HL-60 (cell line): ENCODE measurements around the gene COX6B2.

Experiments
- DNase-seq, 2 experiments: peaks; one replicate each; pipeline ENCODE4 v3.0.0-alpha.2; 2010 to 2020; ENCODE audit warnings: low read depth in 1 of 2, low spot score in 1 of 2
- H3K27ac ChIP-seq: fragments of 250-450 bp; sonication (Bioruptor Pico); replicated peaks from 2 replicates; pipeline ENCODE4 v1.5.1; 2020; ENCODE audit warnings: mild to moderate bottlenecking, moderate library complexity
- H3K27me3 ChIP-seq: fragments of 250-450 bp; sonication (Bioruptor Pico); 2 replicates; pipeline ENCODE4 v1.5.1; 2021; ENCODE audit warnings: mild to moderate bottlenecking, moderate library complexity; ENCODE audit not compliant: insufficient read depth, poor library complexity, severe bottlenecking
- H3K4me3 ChIP-seq: replicated peaks from 2 replicates; pipeline ENCODE4 v1.5.1; 2011; ENCODE audit warnings: mild to moderate bottlenecking, control low read depth, low read length; ENCODE audit not compliant: insufficient read depth
- CTCF ChIP-seq: IDR thresholded peaks from one replicate; pipeline ENCODE4 v1.5.1; 2011; ENCODE audit warnings: low read length, control low read depth, inconsistent platforms; ENCODE audit not compliant: insufficient read depth
- GABPA ChIP-seq: IDR thresholded peaks from 2 replicates; pipeline ENCODE4 v1.6.1; 2012; ENCODE audit warnings: low read depth
- POLR2AphosphoS5 ChIP-seq: IDR thresholded peaks from 2 replicates; pipeline ENCODE4 v1.6.1; 2012; ENCODE audit warnings: low read depth
- SPI1 ChIP-seq: IDR thresholded peaks from 2 replicates; pipeline ENCODE4 v1.6.1; 2012; ENCODE audit warnings: low read depth, mild to moderate bottlenecking, borderline replicate concordance
- TF ChIP-seq, protein P1 (sequence below): IDR thresholded peaks from 2 replicates; pipeline ENCODE4 v1.6.1; 2012; ENCODE audit warnings: low read depth; ENCODE audit not compliant: insufficient replicate concordance

Gene COX6B2

GRCh38 chr19:55308281-55308680, 46.2 kb downstream of the COX6B2 start:
- DNase-seq = no peak
- no peak overlapping the region for H3K27ac ChIP-seq
- no peaks in the 10 kb centered on the region for H3K27me3 ChIP-seq
- TF ChIP-seq CTCF (no peak), GABPA (no peak), SPI1 (no peak), POLR2AphosphoS5 (no peak)
- TF ChIP-seq, protein P1, sequence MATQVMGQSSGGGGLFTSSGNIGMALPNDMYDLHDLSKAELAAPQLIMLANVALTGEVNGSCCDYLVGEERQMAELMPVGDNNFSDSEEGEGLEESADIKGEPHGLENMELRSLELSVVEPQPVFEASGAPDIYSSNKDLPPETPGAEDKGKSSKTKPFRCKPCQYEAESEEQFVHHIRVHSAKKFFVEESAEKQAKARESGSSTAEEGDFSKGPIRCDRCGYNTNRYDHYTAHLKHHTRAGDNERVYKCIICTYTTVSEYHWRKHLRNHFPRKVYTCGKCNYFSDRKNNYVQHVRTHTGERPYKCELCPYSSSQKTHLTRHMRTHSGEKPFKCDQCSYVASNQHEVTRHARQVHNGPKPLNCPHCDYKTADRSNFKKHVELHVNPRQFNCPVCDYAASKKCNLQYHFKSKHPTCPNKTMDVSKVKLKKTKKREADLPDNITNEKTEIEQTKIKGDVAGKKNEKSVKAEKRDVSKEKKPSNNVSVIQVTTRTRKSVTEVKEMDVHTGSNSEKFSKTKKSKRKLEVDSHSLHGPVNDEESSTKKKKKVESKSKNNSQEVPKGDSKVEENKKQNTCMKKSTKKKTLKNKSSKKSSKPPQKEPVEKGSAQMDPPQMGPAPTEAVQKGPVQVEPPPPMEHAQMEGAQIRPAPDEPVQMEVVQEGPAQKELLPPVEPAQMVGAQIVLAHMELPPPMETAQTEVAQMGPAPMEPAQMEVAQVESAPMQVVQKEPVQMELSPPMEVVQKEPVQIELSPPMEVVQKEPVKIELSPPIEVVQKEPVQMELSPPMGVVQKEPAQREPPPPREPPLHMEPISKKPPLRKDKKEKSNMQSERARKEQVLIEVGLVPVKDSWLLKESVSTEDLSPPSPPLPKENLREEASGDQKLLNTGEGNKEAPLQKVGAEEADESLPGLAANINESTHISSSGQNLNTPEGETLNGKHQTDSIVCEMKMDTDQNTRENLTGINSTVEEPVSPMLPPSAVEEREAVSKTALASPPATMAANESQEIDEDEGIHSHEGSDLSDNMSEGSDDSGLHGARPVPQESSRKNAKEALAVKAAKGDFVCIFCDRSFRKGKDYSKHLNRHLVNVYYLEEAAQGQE = no peak
- H3K4me3 ChIP-seq = no peak overlapping the region

DNA sequence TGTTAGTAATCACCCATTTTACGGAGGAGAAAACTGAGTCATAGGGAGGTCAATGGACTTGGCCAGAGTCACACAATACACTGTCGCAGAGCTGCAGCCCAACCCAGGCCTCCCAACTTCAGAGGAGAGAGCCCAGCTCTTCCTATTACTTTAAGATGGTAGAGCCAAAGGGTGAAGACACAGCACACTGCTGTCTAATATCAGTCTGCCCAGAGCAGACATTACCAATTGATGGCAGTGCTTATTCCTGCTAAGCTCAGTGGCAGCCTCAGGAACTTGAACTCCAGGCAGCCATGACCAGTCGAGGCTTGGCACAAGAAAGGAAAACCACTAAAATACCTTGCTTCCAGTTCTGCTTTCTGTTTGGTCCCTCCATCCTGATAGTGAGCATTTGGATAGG, 47.8 kb downstream of the COX6B2 start:
- Histone ChIP-seq H3K4me3 (no peak overlapping the region), H3K27me3 (no peaks in the 10 kb centered on the region), H3K27ac (no peak overlapping the region)
- no peak for DNase-seq
- TF ChIP-seq GABPA = no peak
- no peak for TF ChIP-seq POLR2AphosphoS5
- no peak for TF ChIP-seq SPI1
- no peak for TF ChIP-seq CTCF
- TF ChIP-seq, protein P1 = no peak

DNA sequence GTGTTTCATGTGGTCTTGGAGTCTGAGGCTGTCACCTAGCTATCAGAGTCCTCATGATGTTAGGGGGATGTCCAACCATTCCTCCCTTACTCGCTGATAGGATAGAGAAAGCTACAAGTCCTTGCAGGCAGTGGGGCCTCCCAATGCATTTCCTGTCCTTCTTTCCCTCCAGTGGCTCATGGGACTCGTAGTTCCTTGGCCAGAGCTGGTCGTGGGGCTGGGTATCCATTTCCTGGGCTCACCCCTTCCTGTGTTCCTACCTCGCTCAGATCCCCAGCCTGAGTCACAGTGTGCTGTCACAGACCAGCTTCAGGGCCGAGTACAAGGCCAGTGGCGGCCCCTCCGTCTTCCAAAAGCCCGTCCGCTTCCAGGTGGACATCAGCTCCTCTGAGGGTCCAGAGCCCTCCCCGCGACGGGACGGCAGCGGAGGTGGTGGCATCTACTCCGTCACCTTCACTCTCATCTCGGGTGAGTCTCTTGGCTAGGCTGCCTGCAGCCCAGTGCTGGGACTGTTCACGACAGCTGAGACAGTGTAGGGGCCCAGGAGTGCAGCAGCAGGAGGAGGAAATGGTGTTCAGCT, 48.4 kb downstream of the COX6B2 start:
- no peak for DNase-seq
- H3K27me3 ChIP-seq = no peaks in the 10 kb centered on the region

More for the DNA sequence above, 48.4 kb downstream of the COX6B2 start:
- Histone ChIP-seq H3K4me3 (no peak overlapping the region), H3K27ac (no peak overlapping the region)
- TF ChIP-seq SPI1 (no peak), GABPA (no peak), POLR2AphosphoS5 (no peak), CTCF (no peak)
- TF ChIP-seq, protein P1 = no peak
